HCT116 (cell line): ENCODE measurements around the gene CTDSP1. TPM values are rescaled to one million over a fixed set of nuclear protein-coding genes. Genes with fewer than 3 reads are reported as not detected.
A peak's percentile ranks its signal among the peaks of the same experiment; 100 is the strongest.

Source experiments
- ATAC-seq: fragments of 200-7000 bp; cut with Tn5 transposase; 2 replicates; pipeline ENCODE4 v1.9.1; 2020; ENCODE audit warnings: mild to moderate bottlenecking, moderate library complexity
- BruUV-seq: library from RNA; stranded (reverse); fragments of 400-500 nt; replicated peaks from 2 replicates; lab custom pipeline; 2021; lab: Mats Ljungman, UMichigan
- CTCF ChIA-PET: fragments of 300-600 bp; sonication (Branson Sonifier 250); formaldehyde crosslinking; loops from one replicate; lab custom pipeline; 2021; ENCODE audit warnings: antibody characterized with exemption; lab: Charles Lee
- POLR2A ChIA-PET: fragments of 300-600, 350-600 bp; sonication (Branson Sonifier 250); formaldehyde crosslinking; loops from one replicate; lab custom pipeline; 2021; ENCODE audit warnings: antibody characterized with exemption; lab: Charles Lee
- RAD21 ChIA-PET, 2 experiments: fragments of 300-600 bp; sonication (Branson Sonifier 250); formaldehyde crosslinking; loops; one replicate each; lab custom pipeline; 2023; ENCODE audit warnings: low total read pairs in 2 of 2; ENCODE audit not compliant: uncharacterized antibody in 2 of 2, unreplicated experiment in 2 of 2, low non-redundant PET in 1 of 2; lab: Charles Lee
- DNase-seq: peaks from one replicate; pipeline ENCODE4 v3.0.0-alpha.2; 2010; ENCODE audit warnings: low read depth, low spot score
- H2AFZ ChIP-seq: fragments of 200-600 bp; shearing (Covaris generic), sonication (generic); 2 replicates; pipeline ENCODE4 v1.6.1; 2017; ENCODE audit warnings: low read depth, mixed run types, mixed read lengths, antibody characterized with exemption, low read length; ENCODE audit not compliant: poor library complexity, severe bottlenecking
- H3K27ac ChIP-seq: 2 replicates; pipeline ENCODE4 v1.5.1; 2012; ENCODE audit warnings: low read depth, low read length
- H3K27me3 ChIP-seq: fragments of 200-600 bp; sonication (generic); 2 replicates; pipeline ENCODE4 v1.6.1; 2016; ENCODE audit warnings: mixed run types, low read length, mixed read lengths; ENCODE audit not compliant: insufficient read depth
- H3K36me3 ChIP-seq, 2 experiments: fragments of 200-500 bp in 1 of 2; fragments of 200-600 bp in 1 of 2; sonication (Bioruptor generic) in 1 of 2; sonication (generic) in 1 of 2; 2 replicates each; pipeline versions ENCODE4 v1.5.1 to v1.6.1; 2014 to 2016; ENCODE audit warnings: low read length in 2 of 2, inconsistent platforms in 1 of 2, mixed read lengths in 1 of 2, mixed run types in 1 of 2; ENCODE audit not compliant: insufficient read depth in 2 of 2, control insufficient read depth in 1 of 2
- H3K4me1 ChIP-seq, 2 experiments: fragments of 200-600 bp in 1 of 2; sonication (generic) in 1 of 2; 2 replicates each; pipeline versions ENCODE4 v1.5.1 to v1.6.1; 2012 to 2017; ENCODE audit warnings: low read length in 2 of 2, inconsistent platforms in 1 of 2, mild to moderate bottlenecking in 1 of 2, mixed read lengths in 1 of 2, mixed run types in 1 of 2, moderate library complexity in 1 of 2; ENCODE audit not compliant: insufficient read depth in 2 of 2, control insufficient read depth in 1 of 2
- H3K4me2 ChIP-seq: fragments of 200-600 bp; sonication (generic); 2 replicates; pipeline ENCODE4 v1.6.1; 2017; ENCODE audit warnings: mixed run types, low read length, mixed read lengths
- H3K4me3 ChIP-seq, 2 experiments: fragments of 200-600 bp in 1 of 2; sonication (generic) in 1 of 2; replicated peaks in 1 of 2; 2 replicates each; pipeline ENCODE4 v1.5.1; 2011 to 2016; ENCODE audit warnings: low read length in 2 of 2, control low read depth in 1 of 2, low read depth in 1 of 2, mild to moderate bottlenecking in 1 of 2, mixed read lengths in 1 of 2, mixed run types in 1 of 2
- H3K79me2 ChIP-seq: fragments of 200-600 bp; sonication (generic); 2 replicates; pipeline ENCODE4 v1.6.1; 2017; ENCODE audit warnings: mild to moderate bottlenecking, mixed run types, low read length, moderate library complexity, mixed read lengths; ENCODE audit not compliant: insufficient read depth
- H3K9ac ChIP-seq: fragments of 200-600 bp; sonication (generic); 2 replicates; pipeline ENCODE4 v1.6.1; 2016; ENCODE audit warnings: low read length, mixed read lengths
- H3K9me2 ChIP-seq: fragments of 200-600 bp; sonication (generic), shearing (Covaris generic); 2 replicates; pipeline ENCODE4 v1.6.1; 2017; ENCODE audit warnings: mixed run types, mild to moderate bottlenecking, moderate library complexity; ENCODE audit not compliant: insufficient read depth
- H3K9me3 ChIP-seq, 2 experiments: fragments of 200-500 bp in 1 of 2; fragments of 200-600 bp in 1 of 2; sonication (Bioruptor generic) in 1 of 2; sonication (generic) in 1 of 2; 2 replicates each; pipeline ENCODE4 v1.6.1; 2014 to 2017; ENCODE audit warnings: low read length in 2 of 2, mixed read lengths in 2 of 2, inconsistent platforms in 1 of 2, low read depth in 1 of 2, mild to moderate bottlenecking in 1 of 2, mixed run types in 1 of 2, moderate library complexity in 1 of 2; ENCODE audit not compliant: control insufficient read depth in 1 of 2, insufficient read depth in 1 of 2
- H4K20me1 ChIP-seq: fragments of 200-600 bp; sonication (generic), shearing (Covaris generic); 2 replicates; pipeline ENCODE4 v1.6.1; 2017; ENCODE audit warnings: mixed run types, mild to moderate bottlenecking, moderate library complexity; ENCODE audit not compliant: insufficient read depth
- CBX3 ChIP-seq: IDR thresholded peaks from 2 replicates; pipeline ENCODE4 v1.6.1; 2012; ENCODE audit warnings: low read depth
- EGR1 ChIP-seq: IDR thresholded peaks from 2 replicates; pipeline ENCODE4 v1.6.1; 2012; ENCODE audit warnings: low read depth
- EZH2phosphoT487 ChIP-seq: fragments of 200-600 bp; IDR thresholded peaks from 2 replicates; pipeline ENCODE4 v1.6.1; 2018; ENCODE audit warnings: antibody characterized with exemption, borderline replicate concordance
- FOSL1 ChIP-seq: IDR thresholded peaks from 2 replicates; pipeline ENCODE4 v1.6.1; 2012; ENCODE audit warnings: low read depth
- JUND ChIP-seq: IDR thresholded peaks from 2 replicates; pipeline ENCODE4 v1.6.1; 2012
- MAX ChIP-seq: IDR thresholded peaks from 2 replicates; pipeline ENCODE4 v1.6.1; 2012
- POLR2AphosphoS5 ChIP-seq: IDR thresholded peaks from 2 replicates; pipeline ENCODE4 v1.6.1; 2011; ENCODE audit warnings: mild to moderate bottlenecking, low read depth, low read length, moderate library complexity
- REST ChIP-seq: IDR thresholded peaks from 2 replicates; pipeline ENCODE4 v1.6.1; 2012; ENCODE audit warnings: low read depth
- SIN3A ChIP-seq: IDR thresholded peaks from 2 replicates; pipeline ENCODE4 v1.6.1; 2012; ENCODE audit warnings: low read depth
- SP1 ChIP-seq: IDR thresholded peaks from 2 replicates; pipeline ENCODE4 v1.6.1; 2012; ENCODE audit warnings: low read depth
- YY1 ChIP-seq: IDR thresholded peaks from 2 replicates; pipeline ENCODE4 v1.6.1; 2011; ENCODE audit warnings: low read length, low read depth, moderate library complexity, mild to moderate bottlenecking; ENCODE audit not compliant: insufficient replicate concordance; ENCODE audit errors: extremely low read depth
- ZFX ChIP-seq: fragments of 450-650 bp; IDR thresholded peaks from 2 replicates; pipeline ENCODE4 v1.6.1; 2017
- intact Hi-C: fragments of 100-400 bp; cut with micrococcal nuclease; formaldehyde crosslinking; loops from 2 replicates; pipeline ENCODE4 v1.10.0; 2022
- total RNA-seq: library from RNA; stranded (reverse); gene quantifications from one replicate; pipeline ENCODE4 v1.2.1, GENCODE V29; 2021; ENCODE audit not compliant: unreplicated experiment

CTDSP1 gene
- total RNA-seq, 1 experiment from 2014 or later: 90.7 TPM

GRCh38 chr2:218366621-218367414, 32.9 kb upstream of the CTDSP1 start:
- BruUV-seq: no TSS peak
- peak overlapping the region; percentile 91 for H3K4me2 ChIP-seq
- ChIA-PET POLR2A (no interaction called here), RAD21 (no interaction called here), CTCF (interaction anchor here (1.3 kb wide), 1 partner anchor 10 kb away, joined by 6 read pairs; the partner anchor contains the start of gene CATIP)
- H3K27me3 ChIP-seq: no peaks in the 10 kb centered on the region
- peak overlapping the region; percentile 59 for H3K27ac ChIP-seq
- H4K20me1 ChIP-seq: no peaks in the 10 kb centered on the region
- ATAC-seq: no peak
- peak overlapping the region; percentile 76 for H3K9ac ChIP-seq
- intact Hi-C loops: no loop called here
- no peak for DNase-seq
- H3K4me3 ChIP-seq: peak overlapping the region; percentile 69 to 75
- TF ChIP-seq POLR2AphosphoS5: no peak; the same call in 1 of the 2 replicates
- peak; percentile 76 for TF ChIP-seq CBX3
- TF ChIP-seq SP1: no peak
- TF ChIP-seq, all 23 proteins: peak for 1
- Histone ChIP-seq H3K9me3 (0 out of 4 replicates have a peak, but pooled peaks cover 0 to 8% of the 10 kb centered on the region in 2 experiments), H3K79me2 (no peaks in the 10 kb centered on the region), H2AFZ (no peak overlapping the region), H3K36me3 (no peaks in the 10 kb centered on the region), H3K9me2 (no peaks in the 10 kb centered on the region), H3K4me1 (peaks cover 0 to 18% of the 10 kb centered on the region in 2 experiments; a peak in 2 of 4 replicates)

GRCh38 chr2:218367415-218368149, 32.1 kb upstream of the CTDSP1 start:
- ATAC-seq (peak; percentile 99), DNase-seq (peak; percentile 60)
- H4K20me1 ChIP-seq: no peaks in the 10 kb centered on the region
- no peaks in the 10 kb centered on the region for H3K27me3 ChIP-seq
- intact Hi-C loops: no loop called here
- 0 out of 4 replicates have a peak, but pooled peaks cover 0 to 8% of the 10 kb centered on the region in 2 experiments for H3K9me3 ChIP-seq
- BruUV-seq: TSS peak; percentile 89
- RAD21 ChIA-PET: no interaction called here
- no peaks in the 10 kb centered on the region for H3K36me3 ChIP-seq
- peak overlapping the region; percentile 76 for H3K9ac ChIP-seq
- CTCF ChIA-PET: interaction anchor here (1.3 kb wide), 1 partner anchor 11 kb away, joined by 6 read pairs; the partner anchor contains the start of gene CATIP
- POLR2A ChIA-PET: no interaction called here
- H3K79me2 ChIP-seq: no peaks in the 10 kb centered on the region
- H3K4me2 ChIP-seq: peak overlapping the region; percentile 91
- peak overlapping the region; percentile 59 for H3K27ac ChIP-seq
- H3K4me1 ChIP-seq: peaks cover 0 to 15% of the 10 kb centered on the region in 2 experiments; a peak in 2 of 4 replicates
- peak overlapping the region; percentile 18 for H2AFZ ChIP-seq
- H3K4me3 ChIP-seq: peak overlapping the region; percentile 69 to 75
- no peaks in the 10 kb centered on the region for H3K9me2 ChIP-seq
- TF ChIP-seq FOSL1 (no peak), MAX (peak; percentile 68; the same call in 1 of the 2 replicates), EZH2phosphoT487 (no peak), CBX3 (no peak), EGR1 (peak; percentile 75), ZFX (peak; percentile 61; the same call in 1 of the 2 replicates), POLR2AphosphoS5 (peak; percentile 96), YY1 (peak; percentile 62), JUND (no peak), REST (no peak), SIN3A (peak; percentile 69)
